ENCODE measurements around the gene GPR62.
"Not testable (repeated sequence)": the region's sequence is repeated elsewhere in the genome, so short reads cannot be mapped to it uniquely, and the experiment has no call there.

GPR62 gene

GRCh38 chr3:51988286-51989146, 33.3 kb downstream of the GPR62 start:
- DNase-seq (ENCODE audit: low read depth in 2 of 2, low spot score in 1 of 2): no peak

GRCh38 chr3:51990501-51990971, 35.4 kb downstream of the GPR62 start:
- not testable (repeated sequence) for DNase-seq (ENCODE audit: low read depth in 2 of 2, low spot score in 1 of 2)

- no peak for DNase-seq (ENCODE audit: low read depth in 2 of 2, low spot score in 1 of 2)
These were observed 37.0 kb downstream of the GPR62 start for GRCh38 chr3:51992017-51992682.

GRCh38 chr3:51993657-51994056, 38.5 kb downstream of the GPR62 start:
- DNase-seq (ENCODE audit: low read depth in 2 of 2, low spot score in 1 of 2): not testable (repeated sequence)

GRCh38 chr3:51994530-51994929, 39.3 kb downstream of the GPR62 start:
- DNase-seq (ENCODE audit: low read depth in 2 of 2, low spot score in 1 of 2): no peak

GRCh38 chr3:51995346-51996163, 40.4 kb downstream of the GPR62 start, which contains the start of gene RPL29:
Gene RPL29 (minus strand): TSS chr3:51995895. CDS start chr3:51995461, 434 bp downstream.
- DNase-seq (ENCODE audit: low read depth in 2 of 2, low spot score in 1 of 2): peak; percentile 82 to 85

GRCh38 chr3:51997172-51997571, 42.0 kb downstream of the GPR62 start:
- no peak for DNase-seq (ENCODE audit: low read depth in 2 of 2, low spot score in 1 of 2)

- DNase-seq (ENCODE audit: low read depth in 2 of 2, low spot score in 1 of 2): no peak
These were observed 42.9 kb downstream of the GPR62 start for GRCh38 chr3:51997935-51998596.

- DNase-seq (ENCODE audit: low read depth in 2 of 2, low spot score in 1 of 2): no peak
These were observed 43.6 kb downstream of the GPR62 start for GRCh38 chr3:51998774-51999173.

GRCh38 chr3:51999846-52000245, 44.7 kb downstream of the GPR62 start:
- no peak for DNase-seq (ENCODE audit: low read depth in 2 of 2, low spot score in 1 of 2)

- peak; percentile 66 to 75 for DNase-seq (ENCODE audit: low read depth in 2 of 2, low spot score in 1 of 2)
These were observed 46.3 kb downstream of the GPR62 start for GRCh38 chr3:52001443-52001974.

GRCh38 chr3:52002748-52003147, 47.6 kb downstream of the GPR62 start:
- no peak for DNase-seq (ENCODE audit: low read depth in 2 of 2, low spot score in 1 of 2)

- DNase-seq (ENCODE audit: low read depth in 2 of 2, low spot score in 1 of 2): no peak
These were observed 49.1 kb downstream of the GPR62 start for GRCh38 chr3:52004163-52004787.

GRCh38 chr3:52004906-52005395, 49.8 kb downstream of the GPR62 start:
- DNase-seq (ENCODE audit: low read depth in 2 of 2, low spot score in 1 of 2): no peak

- no peak for DNase-seq (ENCODE audit: low read depth in 2 of 2, low spot score in 1 of 2)
These were observed 50.4 kb downstream of the GPR62 start for GRCh38 chr3:52005571-52005986.

- DNase-seq (ENCODE audit: low read depth in 2 of 2, low spot score in 1 of 2): no peak
These were observed 51.0 kb downstream of the GPR62 start for GRCh38 chr3:52006017-52006819.

GRCh38 chr3:52006820-52007133, 51.6 kb downstream of the GPR62 start:
- no peak for DNase-seq (ENCODE audit: low read depth in 2 of 2, low spot score in 1 of 2)

Measured in stimulated activated CD8-positive, alpha-beta memory T cell treated with anti-CD3 and anti-CD28 coated beads, Interleukin-4, amount 100 ng/mL, for 4 hours (primary cell).